Upper lobe of left lung (tissue), 4 donors: ENCODE results near the gene TFEB.

Source experiments
- EP300 ChIP-seq, 4 donors: sonication (generic); formaldehyde crosslinking; IDR thresholded peaks; one replicate each; pipeline ENCODE4 v1.5.1; 2017; ENCODE audit warnings: antibody characterized with exemption in 4 of 4, control low read depth in 2 of 4
- POLR2A ChIP-seq, 4 donors: fragments of 450-650 bp; IDR thresholded peaks; one replicate each; pipeline ENCODE4 v1.5.1; 2016 to 2017; ENCODE audit warnings: antibody characterized with exemption in 4 of 4, mild to moderate bottlenecking in 2 of 4
- POLR2AphosphoS5 ChIP-seq, 2 donors: sonication (generic); formaldehyde crosslinking; IDR thresholded peaks; one replicate each; pipeline ENCODE4 v1.5.1; 2017; ENCODE audit warnings: antibody characterized with exemption in 2 of 2
- TF ChIP-seq, protein P1 (sequence below), 6 experiments: fragments of 450-650 bp in 4 of 6; fragments of 200-600 bp in 2 of 6; sonication (generic) in 2 of 6; IDR thresholded peaks; one replicate each; pipeline ENCODE4 v1.5.1; 2016 to 2019; ENCODE audit warnings: antibody characterized with exemption in 6 of 6

- TF ChIP-seq, protein P1, sequence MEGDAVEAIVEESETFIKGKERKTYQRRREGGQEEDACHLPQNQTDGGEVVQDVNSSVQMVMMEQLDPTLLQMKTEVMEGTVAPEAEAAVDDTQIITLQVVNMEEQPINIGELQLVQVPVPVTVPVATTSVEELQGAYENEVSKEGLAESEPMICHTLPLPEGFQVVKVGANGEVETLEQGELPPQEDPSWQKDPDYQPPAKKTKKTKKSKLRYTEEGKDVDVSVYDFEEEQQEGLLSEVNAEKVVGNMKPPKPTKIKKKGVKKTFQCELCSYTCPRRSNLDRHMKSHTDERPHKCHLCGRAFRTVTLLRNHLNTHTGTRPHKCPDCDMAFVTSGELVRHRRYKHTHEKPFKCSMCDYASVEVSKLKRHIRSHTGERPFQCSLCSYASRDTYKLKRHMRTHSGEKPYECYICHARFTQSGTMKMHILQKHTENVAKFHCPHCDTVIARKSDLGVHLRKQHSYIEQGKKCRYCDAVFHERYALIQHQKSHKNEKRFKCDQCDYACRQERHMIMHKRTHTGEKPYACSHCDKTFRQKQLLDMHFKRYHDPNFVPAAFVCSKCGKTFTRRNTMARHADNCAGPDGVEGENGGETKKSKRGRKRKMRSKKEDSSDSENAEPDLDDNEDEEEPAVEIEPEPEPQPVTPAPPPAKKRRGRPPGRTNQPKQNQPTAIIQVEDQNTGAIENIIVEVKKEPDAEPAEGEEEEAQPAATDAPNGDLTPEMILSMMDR (IDR thresholded peaks at IDR 0.05), result no peak
- TF ChIP-seq POLR2AphosphoS5 (IDR thresholded peaks at IDR 0.05), result no peak
- TF ChIP-seq EP300 (IDR thresholded peaks at IDR 0.05), result no peak
- TF ChIP-seq POLR2A (IDR thresholded peaks at IDR 0.05), result no peak
These were observed 61.0 kb downstream of the TFEB start for GRCh38 chr6:41674231-41675000.
